PFSK-1 (cell line): ENCODE results near the gene ELP2.

ENCODE experiments used
- FOXP2 ChIP-seq: optimal IDR thresholded peaks from 2 replicates; pipeline ENCODE3; 2011; ENCODE audit warnings: borderline replicate concordance, control low read depth, inconsistent platforms; ENCODE audit not compliant: insufficient read depth; ENCODE audit errors: extremely low read length, extremely low read depth
- POLR2AphosphoS5 ChIP-seq: IDR thresholded peaks from 2 replicates; pipeline ENCODE4 v1.6.1; 2012; ENCODE audit warnings: low read depth, mild to moderate bottlenecking, control low read depth, low read length, moderate library complexity
- SIN3A ChIP-seq: IDR thresholded peaks from 2 replicates; pipeline ENCODE4 v1.6.1; 2012; ENCODE audit warnings: mild to moderate bottlenecking, low read length, moderate library complexity, borderline replicate concordance; ENCODE audit not compliant: insufficient read depth
- TAF1 ChIP-seq: IDR thresholded peaks from 2 replicates; pipeline ENCODE4 v1.6.1; 2012; ENCODE audit warnings: low read length, control low read depth, borderline replicate concordance; ENCODE audit not compliant: insufficient read depth
- TF ChIP-seq, protein P1 (sequence below), 2 experiments: IDR thresholded peaks; 2 replicates each; pipeline versions ENCODE4 v1.6.1 to v1.8.0; 2011 to 2012; ENCODE audit warnings: low read depth in 2 of 2, low read length in 2 of 2, control low read depth in 1 of 2, inconsistent platforms in 1 of 2, mild to moderate bottlenecking in 1 of 2, moderate library complexity in 1 of 2; ENCODE audit not compliant: insufficient read depth in 1 of 2

Gene ELP2

DNA sequence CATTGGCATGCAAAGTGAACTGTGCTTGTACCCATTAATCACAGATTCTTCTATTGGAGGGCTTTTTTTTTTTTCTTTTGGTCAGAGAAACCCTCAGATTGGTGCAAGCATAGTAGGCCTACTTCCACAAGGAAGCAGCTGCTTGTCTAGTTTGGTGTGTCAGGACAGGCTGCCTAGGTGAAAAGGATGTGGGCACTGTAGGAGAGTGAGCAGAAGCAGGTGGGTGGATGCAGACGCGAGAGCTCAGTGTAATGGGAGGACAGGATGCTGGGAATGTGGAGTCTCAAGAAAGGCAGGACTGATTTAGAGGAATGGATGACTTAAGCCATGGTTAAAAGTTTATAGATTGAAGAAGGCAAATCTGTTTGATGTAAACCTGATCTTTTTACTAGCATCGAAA lies 3.1 kb downstream of the ELP2 start:
- TF ChIP-seq POLR2AphosphoS5 (no peak), SIN3A (no peak), FOXP2 (no peak), TAF1 (no peak)
- TF ChIP-seq, protein P1, sequence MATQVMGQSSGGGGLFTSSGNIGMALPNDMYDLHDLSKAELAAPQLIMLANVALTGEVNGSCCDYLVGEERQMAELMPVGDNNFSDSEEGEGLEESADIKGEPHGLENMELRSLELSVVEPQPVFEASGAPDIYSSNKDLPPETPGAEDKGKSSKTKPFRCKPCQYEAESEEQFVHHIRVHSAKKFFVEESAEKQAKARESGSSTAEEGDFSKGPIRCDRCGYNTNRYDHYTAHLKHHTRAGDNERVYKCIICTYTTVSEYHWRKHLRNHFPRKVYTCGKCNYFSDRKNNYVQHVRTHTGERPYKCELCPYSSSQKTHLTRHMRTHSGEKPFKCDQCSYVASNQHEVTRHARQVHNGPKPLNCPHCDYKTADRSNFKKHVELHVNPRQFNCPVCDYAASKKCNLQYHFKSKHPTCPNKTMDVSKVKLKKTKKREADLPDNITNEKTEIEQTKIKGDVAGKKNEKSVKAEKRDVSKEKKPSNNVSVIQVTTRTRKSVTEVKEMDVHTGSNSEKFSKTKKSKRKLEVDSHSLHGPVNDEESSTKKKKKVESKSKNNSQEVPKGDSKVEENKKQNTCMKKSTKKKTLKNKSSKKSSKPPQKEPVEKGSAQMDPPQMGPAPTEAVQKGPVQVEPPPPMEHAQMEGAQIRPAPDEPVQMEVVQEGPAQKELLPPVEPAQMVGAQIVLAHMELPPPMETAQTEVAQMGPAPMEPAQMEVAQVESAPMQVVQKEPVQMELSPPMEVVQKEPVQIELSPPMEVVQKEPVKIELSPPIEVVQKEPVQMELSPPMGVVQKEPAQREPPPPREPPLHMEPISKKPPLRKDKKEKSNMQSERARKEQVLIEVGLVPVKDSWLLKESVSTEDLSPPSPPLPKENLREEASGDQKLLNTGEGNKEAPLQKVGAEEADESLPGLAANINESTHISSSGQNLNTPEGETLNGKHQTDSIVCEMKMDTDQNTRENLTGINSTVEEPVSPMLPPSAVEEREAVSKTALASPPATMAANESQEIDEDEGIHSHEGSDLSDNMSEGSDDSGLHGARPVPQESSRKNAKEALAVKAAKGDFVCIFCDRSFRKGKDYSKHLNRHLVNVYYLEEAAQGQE (IDR thresholded peaks at IDR 0.05; ENCODE audit: insufficient read depth in 1 of 2, low read depth in 2 of 2, low read length in 2 of 2) = no peak

DNA sequence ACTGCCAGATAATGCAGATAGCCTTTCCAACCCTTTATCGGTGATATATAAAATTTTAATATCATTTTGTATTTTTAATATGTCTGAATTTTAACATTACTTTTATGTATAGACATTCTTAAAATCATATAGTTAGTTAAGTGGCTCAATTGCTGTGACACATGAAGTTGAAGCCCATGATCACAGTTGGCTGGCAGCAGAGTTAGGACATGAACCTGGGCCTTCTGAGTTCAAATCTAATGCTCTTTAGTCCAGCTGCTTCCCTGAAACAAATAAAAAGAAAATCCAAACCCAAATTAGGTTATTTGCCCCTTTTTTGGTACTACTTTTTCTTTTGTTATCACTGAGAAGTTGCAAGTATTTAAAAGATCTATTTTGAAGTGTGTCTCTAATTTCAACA lies 5.6 kb downstream of the ELP2 start:
- no peak for TF ChIP-seq TAF1
- TF ChIP-seq, protein P1 (IDR thresholded peaks at IDR 0.05; ENCODE audit: insufficient read depth in 1 of 2, low read depth in 2 of 2, low read length in 2 of 2) = no peak
- TF ChIP-seq FOXP2 = no peak
- TF ChIP-seq POLR2AphosphoS5 = no peak
- no peak for TF ChIP-seq SIN3A

DNA sequence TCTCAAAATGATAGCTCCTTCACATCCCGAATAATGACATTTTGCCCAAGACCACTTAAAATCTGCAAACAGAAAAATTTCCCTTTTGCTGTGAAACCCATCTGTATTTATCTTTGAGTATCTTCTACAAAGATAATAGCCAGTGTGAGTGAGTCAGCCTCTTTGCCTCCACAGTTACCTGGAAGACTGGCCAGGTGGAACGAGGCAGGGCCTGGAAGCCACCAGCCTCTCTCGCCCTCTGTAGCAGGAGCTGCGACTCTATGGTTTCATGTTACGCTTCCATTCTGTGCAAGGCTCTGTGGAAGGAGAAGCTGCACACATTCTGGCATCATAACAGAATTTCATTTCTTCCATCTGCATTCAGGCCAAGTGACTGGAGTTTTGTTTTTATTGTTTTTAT lies 9.5 kb downstream of the ELP2 start:
- TF ChIP-seq TAF1 (no peak), SIN3A (no peak), POLR2AphosphoS5 (no peak), FOXP2 (no peak)
- TF ChIP-seq, protein P1 (IDR thresholded peaks at IDR 0.05; ENCODE audit: insufficient read depth in 1 of 2, low read depth in 2 of 2, low read length in 2 of 2) = no peak

DNA sequence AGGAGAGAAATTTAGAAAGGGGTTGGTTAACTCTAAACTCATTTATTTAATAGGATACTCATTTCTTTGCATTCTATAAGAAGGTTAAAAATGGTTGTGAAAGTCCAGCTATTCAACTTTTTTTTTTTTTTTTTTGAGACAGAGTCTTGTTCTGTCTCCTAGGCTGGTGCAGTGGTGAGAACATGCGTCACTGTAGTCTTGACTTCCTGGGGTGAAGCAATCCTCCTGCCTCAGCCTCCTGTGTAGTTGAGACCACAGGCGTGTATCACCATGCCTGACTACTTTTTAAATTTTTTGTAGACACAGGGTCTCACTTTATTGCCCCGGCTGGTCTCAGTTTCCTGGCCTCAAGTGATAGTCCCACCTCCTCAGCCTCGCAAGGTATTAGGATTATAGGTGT lies 11.9 kb downstream of the ELP2 start:
- TF ChIP-seq SIN3A = no peak
- TF ChIP-seq, protein P1 (IDR thresholded peaks at IDR 0.05; ENCODE audit: insufficient read depth in 1 of 2, low read depth in 2 of 2, low read length in 2 of 2) = no peak
- no peak for TF ChIP-seq POLR2AphosphoS5
- no peak for TF ChIP-seq FOXP2
- no peak for TF ChIP-seq TAF1

DNA sequence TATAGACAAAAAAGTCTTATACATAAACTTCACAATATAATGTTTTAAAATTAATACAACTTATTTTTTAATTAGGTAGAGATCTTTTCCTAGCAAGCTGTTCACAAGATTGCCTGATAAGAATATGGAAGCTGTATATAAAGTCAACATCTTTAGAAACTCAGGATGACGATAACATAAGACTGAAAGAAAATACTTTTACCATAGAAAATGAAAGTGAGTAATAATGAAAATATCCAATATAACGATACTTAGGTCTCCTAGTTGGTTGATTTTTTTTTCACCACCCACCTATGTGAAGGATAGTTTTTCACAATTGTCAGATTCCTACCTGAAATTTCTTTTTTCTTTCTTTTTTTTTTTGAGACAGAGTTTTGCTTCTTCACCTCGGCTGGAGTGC lies 13.1 kb downstream of the ELP2 start:
- no peak for TF ChIP-seq FOXP2
- no peak for TF ChIP-seq SIN3A
- TF ChIP-seq TAF1 = no peak
- TF ChIP-seq POLR2AphosphoS5 = no peak
- TF ChIP-seq, protein P1 (IDR thresholded peaks at IDR 0.05; ENCODE audit: insufficient read depth in 1 of 2, low read depth in 2 of 2, low read length in 2 of 2) = no peak
